HG03196 (cell line): ENCODE results near the gene SYNPO2.

Source experiments
- ATAC-seq: cut with Tn5 transposase; IDR thresholded peaks from one replicate; pipeline ENCODE4 v1.9.1; 2021; ENCODE audit not compliant: unreplicated experiment

Gene SYNPO2

GRCh38 chr4:118931786-118932185, 43.1 kb downstream of the SYNPO2 start:
- no peak for ATAC-seq

- ATAC-seq = no peak
Measured at GRCh38 chr4:118935819-118936218, 47.2 kb downstream of the SYNPO2 start.

GRCh38 chr4:118936406-118936805, 47.8 kb downstream of the SYNPO2 start:
- no peak for ATAC-seq

DNA sequence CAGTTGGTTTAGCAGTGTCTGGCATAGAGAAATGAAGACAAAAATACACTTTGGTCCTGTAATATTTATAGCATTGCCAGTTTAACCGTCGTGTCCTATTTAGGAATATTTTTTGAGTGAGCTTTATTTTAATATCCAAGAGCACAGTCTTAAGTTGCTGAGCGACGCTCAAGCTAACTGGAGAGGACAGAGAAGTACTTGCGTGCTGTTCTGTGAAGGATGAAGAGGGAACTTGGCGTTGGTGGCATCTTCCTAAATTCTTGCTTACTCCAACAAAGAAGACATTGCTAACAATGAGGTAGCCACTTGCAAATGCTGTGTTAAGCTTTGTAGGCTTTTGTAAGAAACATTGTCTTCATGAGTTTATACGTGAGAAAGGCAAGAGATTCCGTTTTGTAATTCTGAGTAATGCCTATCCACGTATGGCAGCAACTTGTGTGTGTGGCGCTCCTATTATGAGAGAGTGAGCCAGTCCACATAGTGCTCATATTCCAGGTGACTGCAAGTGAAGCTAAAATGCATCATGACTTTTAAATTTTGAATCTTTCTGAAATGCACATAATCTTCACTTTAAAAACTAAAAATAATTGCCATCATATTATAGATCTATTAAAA, 50.6 kb downstream of the SYNPO2 start:
- ATAC-seq = no peak

GRCh38 chr4:118941149-118941548, 52.5 kb downstream of the SYNPO2 start:
- no peak for ATAC-seq

DNA sequence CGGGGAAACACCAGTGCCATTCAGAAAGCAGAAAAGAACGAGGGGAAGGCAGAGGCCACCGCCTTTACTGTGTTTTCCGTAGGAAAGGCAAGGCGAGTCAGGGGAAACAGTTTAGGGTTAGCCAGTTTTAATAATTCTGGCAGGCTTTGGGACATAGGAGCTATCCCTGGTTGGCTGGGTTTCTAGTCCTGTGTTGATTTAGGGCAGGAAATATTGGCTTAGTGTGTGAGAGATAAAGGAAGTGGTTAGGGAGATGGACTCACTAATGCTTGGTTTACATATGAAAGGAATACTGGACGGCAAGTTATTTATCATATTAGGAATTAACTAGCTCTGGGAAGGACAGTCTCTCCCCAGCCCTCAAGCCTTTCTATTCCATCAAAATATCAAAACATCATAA, 53.1 kb downstream of the SYNPO2 start:
- ATAC-seq = no peak

GRCh38 chr4:118942465-118942864, 53.8 kb downstream of the SYNPO2 start:
- ATAC-seq = no peak

GRCh38 chr4:118947095-118947494, 58.4 kb downstream of the SYNPO2 start:
- ATAC-seq = no peak

DNA sequence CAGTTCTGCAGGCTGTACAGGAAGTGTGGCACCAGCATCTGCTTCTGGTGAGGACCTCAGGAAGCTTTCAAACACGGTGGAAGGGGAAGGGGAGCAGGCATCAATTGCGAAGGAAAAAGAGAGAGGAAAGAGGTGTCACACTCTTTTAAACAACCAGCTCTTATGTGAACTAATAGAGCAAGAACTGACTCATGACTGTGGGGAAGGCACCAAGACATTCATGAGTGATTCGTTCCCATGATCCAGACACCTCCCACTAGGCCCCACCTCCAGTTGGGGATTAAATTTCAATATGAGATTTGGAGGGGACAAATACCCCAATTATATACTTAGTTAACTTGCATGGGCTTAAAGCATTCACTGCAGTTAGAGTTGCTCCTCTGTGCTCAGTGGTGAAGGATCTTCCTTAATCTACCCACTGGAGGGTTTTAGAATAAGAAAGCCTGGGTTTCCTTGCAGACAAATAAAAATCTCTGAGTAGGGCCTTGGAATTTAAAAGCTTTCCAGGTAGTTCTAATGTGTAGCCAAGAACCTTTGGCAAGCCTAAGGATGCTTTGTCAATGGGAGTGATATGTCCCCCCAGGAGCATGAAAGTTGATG, 60.0 kb downstream of the SYNPO2 start:
- ATAC-seq = no peak

- ATAC-seq = no peak
Measured at GRCh38 chr4:118950224-118950623, 61.6 kb downstream of the SYNPO2 start.

DNA sequence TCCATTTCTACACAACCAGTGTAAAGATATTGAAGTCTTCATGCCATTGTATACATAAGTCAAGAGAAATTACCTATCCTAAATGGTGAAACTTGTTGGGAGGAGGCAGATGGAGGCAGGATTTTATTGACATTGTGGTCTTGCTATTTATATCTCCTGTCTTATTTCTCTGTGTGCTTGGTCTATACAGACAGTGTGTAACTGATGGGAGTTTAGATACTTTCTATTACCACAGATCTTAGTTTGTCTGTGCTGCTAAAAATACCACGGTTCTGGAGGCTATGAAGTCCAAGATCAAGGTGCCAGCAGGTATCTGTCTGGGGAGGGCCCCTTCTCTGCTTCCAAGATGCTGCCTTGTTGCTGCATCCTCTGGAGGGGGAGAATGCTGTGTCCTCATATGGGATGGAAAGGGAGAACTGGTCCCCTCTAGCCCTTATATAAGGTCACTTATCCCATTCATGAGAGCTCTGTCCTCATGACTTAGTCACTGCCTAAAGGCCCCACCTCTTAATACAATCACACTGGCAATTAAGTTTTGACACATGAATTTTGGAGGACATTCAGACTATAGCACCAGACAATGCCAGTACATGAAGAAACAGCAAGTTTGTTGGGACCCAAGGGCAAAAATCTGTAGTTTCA, 62.4 kb downstream of the SYNPO2 start:
- ATAC-seq = no peak

GRCh38 chr4:118953276-118953675, 64.6 kb downstream of the SYNPO2 start:
- ATAC-seq = no peak

DNA sequence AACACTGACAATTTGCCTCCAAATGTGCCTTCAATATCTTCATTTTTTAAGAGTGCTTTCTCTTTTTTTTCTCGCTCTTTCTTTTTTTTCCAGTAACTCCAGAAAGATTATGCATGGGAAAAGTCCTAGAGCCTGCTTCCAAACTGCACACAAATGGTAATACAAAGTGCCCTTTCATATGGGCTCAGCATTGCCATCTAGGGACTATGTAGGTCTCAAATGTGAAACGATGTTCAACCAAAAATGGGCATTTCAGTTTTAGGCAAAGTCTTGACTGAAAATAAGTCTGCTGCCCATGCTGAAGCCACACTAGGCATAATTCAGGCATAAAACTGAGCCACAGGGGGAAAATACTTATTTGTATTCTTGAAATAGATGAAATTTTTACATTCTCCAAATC, 65.6 kb downstream of the SYNPO2 start:
- no peak for ATAC-seq

DNA sequence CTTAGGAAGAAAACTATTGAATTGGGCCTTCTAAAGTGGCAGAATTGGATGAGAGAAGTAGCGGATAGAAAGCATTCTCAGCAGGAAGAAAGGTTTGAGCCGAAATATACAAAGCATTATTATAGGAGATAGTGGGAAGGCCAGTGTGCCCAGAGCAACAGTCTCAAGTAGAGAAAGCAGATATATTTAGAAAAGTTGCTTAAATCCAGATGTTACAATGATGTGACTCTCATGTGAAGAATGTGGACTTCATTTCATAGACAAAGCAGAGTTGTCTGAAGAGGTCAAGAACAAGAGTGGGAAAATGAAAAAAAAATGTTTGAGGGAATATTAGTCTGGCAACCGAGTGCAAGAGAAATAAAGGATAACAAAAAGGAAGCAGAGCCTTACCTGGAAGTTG, 66.9 kb downstream of the SYNPO2 start:
- ATAC-seq = no peak

GRCh38 chr4:118957722-118958445, 69.2 kb downstream of the SYNPO2 start:
- no peak for ATAC-seq

DNA sequence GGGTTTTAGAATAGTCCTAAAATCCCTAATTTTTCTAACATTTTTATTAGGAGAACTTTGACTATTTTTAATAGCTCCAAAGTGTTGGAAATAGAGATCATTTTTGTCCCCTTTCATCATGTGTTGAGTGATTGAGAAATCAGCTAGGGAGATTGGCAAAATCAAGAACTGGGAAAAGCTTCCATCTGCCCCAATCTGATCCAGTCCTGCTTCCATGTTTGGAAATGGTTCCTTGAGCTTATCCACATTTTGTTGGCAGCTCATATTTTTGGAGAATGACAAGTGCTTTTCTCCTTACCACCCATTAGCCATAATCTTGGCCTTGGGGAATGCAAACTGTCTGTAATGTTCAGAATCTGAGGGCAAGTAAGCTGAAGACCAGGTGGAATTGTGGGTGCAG, 73.9 kb downstream of the SYNPO2 start:
- no peak for ATAC-seq

GRCh38 chr4:118964891-118965411, 76.3 kb downstream of the SYNPO2 start:
- ATAC-seq = no peak

DNA sequence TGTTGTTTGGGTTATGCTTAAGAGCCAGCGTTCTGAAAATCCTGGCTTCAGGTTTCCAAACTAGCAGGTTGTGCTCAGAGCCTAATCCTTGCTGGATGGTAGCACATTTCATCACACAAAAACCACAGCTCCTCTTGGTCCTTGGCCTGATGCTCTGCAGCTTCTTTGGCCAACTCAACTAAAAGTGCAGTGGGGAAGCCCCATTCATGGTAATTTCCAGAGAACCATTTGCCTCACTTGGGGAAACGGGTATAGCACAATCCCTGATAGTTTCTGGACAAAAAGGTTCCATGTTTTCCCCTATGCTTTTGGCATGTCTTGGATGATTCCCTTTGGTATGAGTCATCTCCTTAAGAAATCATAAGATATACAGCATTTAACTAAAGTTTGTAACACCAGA, 78.7 kb downstream of the SYNPO2 start:
- ATAC-seq = no peak

GRCh38 chr4:118968005-118968404, 79.4 kb downstream of the SYNPO2 start:
- peak; percentile 100 for ATAC-seq

DNA sequence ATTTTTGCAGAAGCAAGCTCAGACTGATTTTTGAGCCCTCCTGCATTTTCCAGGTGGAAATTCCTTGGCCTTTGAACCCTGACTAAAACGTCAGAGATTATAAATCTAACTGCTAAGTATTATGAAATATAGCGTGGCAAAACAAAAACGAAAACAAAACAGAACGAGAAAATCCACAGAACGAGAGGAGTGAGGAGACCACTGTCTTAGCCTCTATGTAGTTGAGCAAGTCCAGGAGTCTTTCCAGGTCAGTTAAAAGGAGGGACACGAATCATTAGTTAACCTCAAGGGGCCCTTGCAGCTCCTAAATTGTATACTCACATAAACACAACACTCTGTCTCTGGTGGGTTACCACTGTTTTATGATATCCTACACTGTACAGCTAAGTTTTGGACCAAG, 80.2 kb downstream of the SYNPO2 start:
- ATAC-seq = no peak

DNA sequence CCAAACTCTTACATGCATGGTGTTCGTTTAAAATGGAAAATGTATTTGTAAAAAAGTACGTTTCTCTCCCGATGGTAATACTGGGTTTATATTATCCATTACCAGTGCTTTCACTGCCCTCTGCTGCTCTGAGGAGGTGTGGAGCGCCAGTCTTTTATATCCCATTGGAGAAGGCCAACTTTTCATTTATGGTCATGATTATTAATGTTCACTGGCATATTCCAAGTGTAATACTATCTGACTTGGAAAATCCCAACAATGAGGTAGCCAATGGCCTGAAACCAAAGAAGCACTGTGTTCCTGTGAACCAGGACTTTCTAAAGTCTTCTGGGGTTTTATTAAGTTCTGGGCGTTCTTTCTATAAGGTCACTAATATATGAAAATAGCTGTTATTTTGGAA, 80.7 kb downstream of the SYNPO2 start:
- no peak for ATAC-seq

DNA sequence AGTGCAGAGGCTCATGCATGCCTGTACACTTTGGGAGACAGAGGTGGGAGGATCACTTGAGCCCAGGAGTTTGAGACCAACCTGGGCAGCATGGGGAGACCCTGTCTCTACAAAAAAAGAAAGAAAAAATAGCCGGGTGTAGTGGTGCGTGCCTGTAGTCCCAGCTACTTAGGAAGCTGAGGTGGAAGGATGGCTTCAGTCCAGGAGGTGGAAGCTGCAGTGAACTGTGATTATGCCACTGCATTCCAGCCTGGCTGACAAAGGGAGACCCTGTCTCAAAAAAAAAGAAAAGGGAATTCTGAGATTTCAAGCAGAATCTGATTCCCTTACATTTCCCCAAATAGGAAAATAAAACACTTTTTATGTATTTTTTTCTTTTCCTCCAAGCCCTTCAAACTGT, 83.5 kb downstream of the SYNPO2 start:
- ATAC-seq = no peak
